Left renal pelvis (tissue), 4 donors: ENCODE measurements around the gene ABCD3. TPM values are rescaled to one million over a fixed set of nuclear protein-coding genes. Genes with fewer than 3 reads are reported as not detected.

Experiments
- polyA plus RNA-seq, 4 donors: library from polyadenylated mRNA; unstranded; fragments of 120-200 nt; gene quantifications; one replicate each; pipeline ENCODE4 v1.2.1, GENCODE V29; 2013; ENCODE audit not compliant: insufficient read length in 4 of 4

ABCD3 gene
- polyA plus RNA-seq, 4 donors = 33.7 to 74.1 (median 72.4) TPM

Other genes with a start within 250 kb of the ABCD3 start
- 10 to 100 TPM; 21.5 to 93.0 (median 77.7) TPM for gene ARHGAP29, start 180.8 kb upstream of the ABCD3 start, polyA plus RNA-seq
- gene F3, start 123.4 kb downstream of the ABCD3 start, polyA plus RNA-seq = 10 to 100 TPM in 3 of 4 donors, 1 to 10 TPM in 1; 7.6 to 57.9 (median 45.9) TPM